Lower leg skin (tissue), 3 donors: ENCODE data around the gene ASPSCR1.

Experiments
- POLR2A ChIP-seq, 2 donors: fragments of 450-650 bp; IDR thresholded peaks; one replicate each; pipeline ENCODE4 v1.6.1; 2016 to 2017; ENCODE audit warnings: antibody characterized with exemption in 2 of 2, mild to moderate bottlenecking in 1 of 2, moderate library complexity in 1 of 2
- TF ChIP-seq, protein P1 (sequence below), 3 donors: fragments of 450-650 bp; IDR thresholded peaks; one replicate each; pipeline ENCODE4 v1.5.1; 2016; ENCODE audit warnings: antibody characterized with exemption in 3 of 3, mild to moderate bottlenecking in 3 of 3, moderate library complexity in 2 of 3

DNA sequence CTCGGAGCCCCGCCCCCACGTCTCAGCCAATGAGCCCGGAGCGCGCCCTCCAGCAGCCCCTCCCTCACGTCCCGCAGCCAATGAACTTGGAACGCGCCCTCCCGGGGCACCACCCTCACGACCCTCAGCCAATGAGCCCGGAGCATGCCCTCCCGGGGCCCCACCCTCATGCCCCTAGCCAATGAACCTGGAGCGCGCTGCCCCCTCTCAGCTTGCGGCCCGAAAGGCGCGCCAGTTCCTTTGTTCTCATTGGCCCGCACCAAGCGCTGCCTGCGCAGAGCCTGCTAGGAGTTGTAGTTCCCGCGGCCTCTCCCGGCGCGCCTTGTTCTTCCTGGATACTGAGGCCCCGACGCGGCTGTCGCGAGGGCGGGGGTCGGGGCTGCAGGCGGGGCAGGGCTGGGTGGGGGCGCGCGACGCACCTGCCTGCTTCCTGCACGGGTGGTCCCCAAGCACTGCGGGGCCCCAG, 45.6 kb downstream of the ASPSCR1 start, which contains the start of gene LRRC45:
- no peak for TF ChIP-seq POLR2A (IDR thresholded peaks at IDR 0.05)
- TF ChIP-seq, protein P1, sequence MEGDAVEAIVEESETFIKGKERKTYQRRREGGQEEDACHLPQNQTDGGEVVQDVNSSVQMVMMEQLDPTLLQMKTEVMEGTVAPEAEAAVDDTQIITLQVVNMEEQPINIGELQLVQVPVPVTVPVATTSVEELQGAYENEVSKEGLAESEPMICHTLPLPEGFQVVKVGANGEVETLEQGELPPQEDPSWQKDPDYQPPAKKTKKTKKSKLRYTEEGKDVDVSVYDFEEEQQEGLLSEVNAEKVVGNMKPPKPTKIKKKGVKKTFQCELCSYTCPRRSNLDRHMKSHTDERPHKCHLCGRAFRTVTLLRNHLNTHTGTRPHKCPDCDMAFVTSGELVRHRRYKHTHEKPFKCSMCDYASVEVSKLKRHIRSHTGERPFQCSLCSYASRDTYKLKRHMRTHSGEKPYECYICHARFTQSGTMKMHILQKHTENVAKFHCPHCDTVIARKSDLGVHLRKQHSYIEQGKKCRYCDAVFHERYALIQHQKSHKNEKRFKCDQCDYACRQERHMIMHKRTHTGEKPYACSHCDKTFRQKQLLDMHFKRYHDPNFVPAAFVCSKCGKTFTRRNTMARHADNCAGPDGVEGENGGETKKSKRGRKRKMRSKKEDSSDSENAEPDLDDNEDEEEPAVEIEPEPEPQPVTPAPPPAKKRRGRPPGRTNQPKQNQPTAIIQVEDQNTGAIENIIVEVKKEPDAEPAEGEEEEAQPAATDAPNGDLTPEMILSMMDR (IDR thresholded peaks at IDR 0.05): no peak
